ENCODE results near the gene EP400.

DNA sequence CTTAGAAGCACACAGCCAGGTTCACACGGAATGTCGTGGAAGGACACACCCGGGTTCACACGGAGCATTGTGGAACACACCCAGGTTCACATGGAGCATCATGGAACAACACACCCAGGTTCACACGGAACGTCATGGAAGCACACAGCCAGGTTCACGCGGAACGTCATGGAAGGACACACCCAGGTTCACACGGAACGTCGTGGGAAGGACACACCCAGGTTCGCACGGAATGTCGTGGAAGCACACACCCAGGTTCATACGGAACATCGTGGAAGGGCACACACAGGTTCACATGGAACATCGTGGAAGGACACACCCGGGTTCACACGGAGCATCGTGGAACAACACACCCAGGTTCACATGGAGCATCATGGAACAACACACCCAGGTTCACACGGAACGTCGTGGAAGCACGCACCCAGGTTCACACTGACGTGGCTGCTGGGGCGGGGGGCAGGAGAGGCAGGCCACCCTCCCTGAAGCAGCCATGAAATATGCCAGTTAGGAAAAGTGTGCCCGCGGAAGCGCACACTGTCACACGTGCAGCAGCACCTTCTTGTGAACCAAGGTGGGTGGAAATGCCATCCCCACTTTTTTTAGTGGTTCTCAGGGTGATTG lies 86.4 kb downstream of the EP400 start:
- no peak for TF ChIP-seq POLR2A (IDR thresholded peaks at IDR 0.05; ENCODE audit: low read depth, low read length)
- no peak for TF ChIP-seq POLR2AphosphoS5 (IDR thresholded peaks at IDR 0.05; ENCODE audit: low read depth, low read length)
- TF ChIP-seq TAF1 (IDR thresholded peaks at IDR 0.05; ENCODE audit: borderline replicate concordance, low read depth, low read length): no peak
